Measurements from ENCODE around the gene HUS1B. TPM values are rescaled to one million over a fixed set of nuclear protein-coding genes. Genes with fewer than 3 reads are reported as not detected.

Gene HUS1B
- total and polyA plus RNA-seq, 4 donors: 0.31 to 3.0 (median 0.78) TPM

GRCh38 chr6:610882-611281, 46.0 kb downstream of the HUS1B start:
- Histone ChIP-seq H3K27ac (ENCODE audit: low read depth in 1 of 2, low read length in 1 of 2) (no peak overlapping the region), H3K9me3 (ENCODE audit: control insufficient read depth in 4 of 4, insufficient read depth in 3 of 4, low read length in 3 of 4) (no peaks in the 10 kb centered on the region), H3K4me1 (ENCODE audit: control insufficient read depth in 5 of 5, insufficient read depth in 5 of 5, low read length in 5 of 5) (peaks cover 0 to 4% (median 0%) of the 10 kb centered on the region in 5 donors), H3K4me3 (no peak overlapping the region), H3K36me3 (ENCODE audit: control insufficient read depth in 4 of 4, insufficient read depth in 4 of 4, low read length in 4 of 4) (peaks cover 7 to 16% (median 10%) of the 10 kb centered on the region in 4 donors), H3K9ac (ENCODE audit: insufficient read depth in 1 of 2, low read length in 2 of 2) (no peak overlapping the region), H3K27me3 (ENCODE audit: control insufficient read depth in 3 of 3, insufficient read depth in 3 of 3, low read length in 2 of 3) (no peaks in the 10 kb centered on the region)
- WGBS, 2 donors: 10 to 31% methylated on average over 2 of the region's 2 CpGs
- ATAC-seq (ENCODE audit: insufficient read depth, low FRiP score) (no peak), DNase-seq (no peak)
- TF ChIP-seq CTCF (IDR thresholded peaks at IDR 0.05; ENCODE audit: control extremely low read depth, extremely low read depth): no peak

GRCh38 chr6:609905-610304, 47.0 kb downstream of the HUS1B start:
- 94 to 97% methylated on average over 4 of the region's 4 CpGs for WGBS, 2 donors
- peaks cover 3 to 13% (median 8%) of the 10 kb centered on the region in 4 donors for H3K36me3 ChIP-seq (ENCODE audit: control insufficient read depth in 4 of 4, insufficient read depth in 4 of 4, low read length in 4 of 4)
- TF ChIP-seq CTCF (IDR thresholded peaks at IDR 0.05; ENCODE audit: control extremely low read depth, extremely low read depth): no peak
- H3K4me3 ChIP-seq: no peak overlapping the region
- H3K27ac ChIP-seq (ENCODE audit: low read depth in 1 of 2, low read length in 1 of 2): no peak overlapping the region
- peaks cover 0 to 4% (median 0%) of the 10 kb centered on the region in 5 donors for H3K4me1 ChIP-seq (ENCODE audit: control insufficient read depth in 5 of 5, insufficient read depth in 5 of 5, low read length in 5 of 5)
- no peak for ATAC-seq (ENCODE audit: insufficient read depth, low FRiP score)
- no peaks in the 10 kb centered on the region for H3K27me3 ChIP-seq (ENCODE audit: control insufficient read depth in 3 of 3, insufficient read depth in 3 of 3, low read length in 2 of 3)
- no peak overlapping the region for H3K9ac ChIP-seq (ENCODE audit: insufficient read depth in 1 of 2, low read length in 2 of 2)
- no peak for DNase-seq
- no peaks in the 10 kb centered on the region for H3K9me3 ChIP-seq (ENCODE audit: control insufficient read depth in 4 of 4, insufficient read depth in 3 of 4, low read length in 3 of 4)

- whole genome bisulfite sequencing, 2 donors: 89 to 93% methylated on average over 14 of the region's 14 CpGs
Measured at GRCh38 chr6:606829-607379, 50.0 kb downstream of the HUS1B start.

More at GRCh38 chr6:606829-607379, 50.0 kb downstream of the HUS1B start:
- Histone ChIP-seq H3K4me1 (ENCODE audit: control insufficient read depth in 5 of 5, insufficient read depth in 5 of 5, low read length in 5 of 5) (peaks cover 0 to 4% (median 0%) of the 10 kb centered on the region in 5 donors), H3K4me3 (no peak overlapping the region), H3K36me3 (ENCODE audit: control insufficient read depth in 4 of 4, insufficient read depth in 4 of 4, low read length in 4 of 4) (peaks cover 5 to 12% (median 10%) of the 10 kb centered on the region in 4 donors), H3K9me3 (ENCODE audit: control insufficient read depth in 4 of 4, insufficient read depth in 3 of 4, low read length in 3 of 4) (no peaks in the 10 kb centered on the region), H3K27me3 (ENCODE audit: control insufficient read depth in 3 of 3, insufficient read depth in 3 of 3, low read length in 2 of 3) (no peaks in the 10 kb centered on the region), H3K27ac (ENCODE audit: low read depth in 1 of 2, low read length in 1 of 2) (no peak overlapping the region), H3K9ac (ENCODE audit: insufficient read depth in 1 of 2, low read length in 2 of 2) (no peak overlapping the region)
- no peak for TF ChIP-seq CTCF (IDR thresholded peaks at IDR 0.05; ENCODE audit: control extremely low read depth, extremely low read depth)
- ATAC-seq (ENCODE audit: insufficient read depth, low FRiP score): no peak
- DNase-seq: no peak

Other genes starting within 250 kb of the HUS1B start
- 10 to 100 TPM; 15.9 to 33.0 TPM for gene EXOC2, start 36.0 kb upstream of the HUS1B start, total RNA-seq
- gene EXOC2, start 36.0 kb upstream of the HUS1B start, polyA plus RNA-seq: 1 to 10 TPM; 6.3 to 9.8 TPM

All from lung (tissue), 12 donors.